ENCODE results near the gene HOMER2. TPM values are rescaled to one million over a fixed set of nuclear protein-coding genes. Genes with fewer than 3 reads are reported as not detected.

The HOMER2 gene
- total and polyA plus RNA-seq, 2 of the 13 experiments (the other 11 are each of a cell fraction or from before 2014, with no cell fraction given), result 12.9 to 14.1 TPM

DNA sequence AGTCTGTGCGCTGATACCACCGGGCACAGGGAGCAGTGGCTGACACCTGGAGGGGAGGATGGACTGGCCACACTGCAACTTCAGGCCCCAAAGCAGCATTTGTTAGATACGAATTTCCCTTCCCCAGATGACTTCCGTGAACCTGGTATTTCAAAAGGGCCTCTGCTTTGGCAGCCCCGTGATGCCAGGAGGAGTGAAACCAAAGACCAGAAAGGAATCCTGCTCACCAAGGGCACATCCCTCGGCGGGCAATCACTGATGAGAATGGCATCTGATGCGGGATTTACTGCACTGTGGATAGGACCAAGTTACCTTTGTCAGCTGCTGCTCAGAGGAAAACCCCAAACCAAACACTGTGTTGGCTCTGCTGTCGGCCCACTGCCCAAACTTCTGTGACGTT lies 77.6 kb downstream of the HOMER2 start:
- Histone ChIP-seq H3K27me3 (ENCODE audit: control insufficient read depth in 1 of 2, insufficient read depth in 2 of 2, low read length in 2 of 2) (no peaks in the 10 kb centered on the region), H3K4me3 (replicated peaks in 1 of 3; ENCODE audit: insufficient read depth in 1 of 3, low read depth in 2 of 3, low read length in 3 of 3) (no peak overlapping the region), H3K27ac (ENCODE audit: extremely low read length, insufficient read depth, low read length) (no peak overlapping the region), H3K9ac (ENCODE audit: insufficient read depth, low read depth, low read length) (no peak overlapping the region), H3K4me1 (ENCODE audit: insufficient read depth, low read length) (peaks cover 12% of the 10 kb centered on the region; the same call in 1 of the 2 replicates), H4K20me1 (ENCODE audit: insufficient read depth, low read length) (no peaks in the 10 kb centered on the region), H3K36me3 (replicated peaks in 1 of 2; ENCODE audit: control insufficient read depth in 1 of 2, insufficient read depth in 2 of 2, low read length in 2 of 2) (no peaks in the 10 kb centered on the region), H3K4me2 (ENCODE audit: low read depth, low read length) (no peak overlapping the region), H3K79me2 (ENCODE audit: insufficient read depth, low read length) (no peaks in the 10 kb centered on the region), H2AFZ (ENCODE audit: low read length) (no peak overlapping the region), H3K9me3 (ENCODE audit: low read length) (no peaks in the 10 kb centered on the region)
- intact Hi-C loops (cut with micrococcal nuclease; ENCODE audit: unreplicated experiment), result no loop called here
- no TSS peak for BruUV-seq (replicated peaks)
- in situ Hi-C loops (cut with HindIII; ENCODE audit: extremely low pct_ligation_motif_present, low pct_unique_long_range_greater_than_20kb), result no loop called here
- 83% methylated on average over 8 of the region's 10 CpGs for WGBS (ENCODE audit: low lambda C conversion rate)
- DNase-seq (ENCODE audit: low spot score) (no peak), ATAC-seq (no peak), FAIRE-seq (no peak)
- POLR2A ChIA-PET, result no interaction called here
- CTCF ChIA-PET (ENCODE audit: low intra/inter-chr PET ratio, low total read pairs), result no interaction called here
- no peak for TF ChIP-seq SP2 (CRISPR knock-in tag; IDR thresholded peaks at IDR 0.05)
- no peak for TF ChIP-seq IKZF4 (CRISPR knock-in tag; IDR thresholded peaks at IDR 0.05; ENCODE audit: borderline replicate concordance, low read depth, not compliant biosample characterization)
- no peak for TF ChIP-seq PITX1 (CRISPR knock-in tag; IDR thresholded peaks at IDR 0.05)
- no peak for TF ChIP-seq NRL (CRISPR knock-in tag; IDR thresholded peaks at IDR 0.05; ENCODE audit: borderline replicate concordance)
- TF ChIP-seq SIN3B (IDR thresholded peaks at IDR 0.05; ENCODE audit: low read length), result no peak
- no peak for TF ChIP-seq POLR2G (IDR thresholded peaks at IDR 0.05; ENCODE audit: low read depth, low read length)
- no peak for TF ChIP-seq GTF3A (CRISPR knock-in tag; conservative IDR thresholded peaks at IDR 0.05)
- TF ChIP-seq FLYWCH1 (CRISPR knock-in tag; IDR thresholded peaks at IDR 0.05), result no peak

- in situ Hi-C loops (cut with HindIII; ENCODE audit: extremely low pct_ligation_motif_present, low pct_unique_long_range_greater_than_20kb), result no loop called here
- H3K36me3 ChIP-seq (replicated peaks in 1 of 2; ENCODE audit: control insufficient read depth in 1 of 2, insufficient read depth in 2 of 2, low read length in 2 of 2), result no peaks in the 10 kb centered on the region
- ChIA-PET CTCF (ENCODE audit: low intra/inter-chr PET ratio, low total read pairs) (no interaction called here), POLR2A (no interaction called here)
- H3K79me2 ChIP-seq (ENCODE audit: insufficient read depth, low read length), result no peaks in the 10 kb centered on the region
- H3K9ac ChIP-seq (ENCODE audit: insufficient read depth, low read depth, low read length), result no peak overlapping the region
- no TSS peak for BruUV-seq (replicated peaks)
- peaks cover 12% of the 10 kb centered on the region; the same call in 1 of the 2 replicates for H3K4me1 ChIP-seq (ENCODE audit: insufficient read depth, low read length)
- ATAC-seq, result no peak
- H3K27me3 ChIP-seq (ENCODE audit: control insufficient read depth in 1 of 2, insufficient read depth in 2 of 2, low read length in 2 of 2), result no peaks in the 10 kb centered on the region
- intact Hi-C loops (cut with micrococcal nuclease; ENCODE audit: unreplicated experiment), result no loop called here
- FAIRE-seq, result no peak
- no peak overlapping the region for H3K4me3 ChIP-seq (replicated peaks in 1 of 3; ENCODE audit: insufficient read depth in 1 of 3, low read depth in 2 of 3, low read length in 3 of 3)
- no peak overlapping the region for H3K27ac ChIP-seq (ENCODE audit: extremely low read length, insufficient read depth, low read length)
- H2AFZ ChIP-seq (ENCODE audit: low read length), result no peak overlapping the region
- 58% methylated on average over 1 of the region's 1 CpG for WGBS (ENCODE audit: low lambda C conversion rate)
- DNase-seq (ENCODE audit: low spot score), result no peak
- TF ChIP-seq NCOA2 (CRISPR knock-in tag; IDR thresholded peaks at IDR 0.05), result no peak
- TF ChIP-seq MAFK (conservative IDR thresholded peaks at IDR 0.05 in 1 of 2, IDR thresholded peaks at IDR 0.05 in 1 of 2; ENCODE audit: low read length in 2 of 2), result peak; percentile 17 to 60; a peak in 3 of 4 replicates
- H4K20me1 ChIP-seq (ENCODE audit: insufficient read depth, low read length), result no peaks in the 10 kb centered on the region
- H3K4me2 ChIP-seq (ENCODE audit: low read depth, low read length), result no peak overlapping the region
- no peaks in the 10 kb centered on the region for H3K9me3 ChIP-seq (ENCODE audit: low read length)
These were observed 78.3 kb downstream of the HOMER2 start for GRCh38 chr15:82874267-82874666.
